HG02798 (cell line): ENCODE results near the gene ABI2.
"Not testable (repeated sequence)": the region's sequence is repeated elsewhere in the genome, so short reads cannot be mapped to it uniquely, and the experiment has no call there.

Source experiments
- ATAC-seq: cut with Tn5 transposase; IDR thresholded peaks from one replicate; pipeline ENCODE4 v1.9.1; 2021; ENCODE audit warnings: mild to moderate bottlenecking; ENCODE audit not compliant: unreplicated experiment, poor library complexity

ABI2 gene

DNA sequence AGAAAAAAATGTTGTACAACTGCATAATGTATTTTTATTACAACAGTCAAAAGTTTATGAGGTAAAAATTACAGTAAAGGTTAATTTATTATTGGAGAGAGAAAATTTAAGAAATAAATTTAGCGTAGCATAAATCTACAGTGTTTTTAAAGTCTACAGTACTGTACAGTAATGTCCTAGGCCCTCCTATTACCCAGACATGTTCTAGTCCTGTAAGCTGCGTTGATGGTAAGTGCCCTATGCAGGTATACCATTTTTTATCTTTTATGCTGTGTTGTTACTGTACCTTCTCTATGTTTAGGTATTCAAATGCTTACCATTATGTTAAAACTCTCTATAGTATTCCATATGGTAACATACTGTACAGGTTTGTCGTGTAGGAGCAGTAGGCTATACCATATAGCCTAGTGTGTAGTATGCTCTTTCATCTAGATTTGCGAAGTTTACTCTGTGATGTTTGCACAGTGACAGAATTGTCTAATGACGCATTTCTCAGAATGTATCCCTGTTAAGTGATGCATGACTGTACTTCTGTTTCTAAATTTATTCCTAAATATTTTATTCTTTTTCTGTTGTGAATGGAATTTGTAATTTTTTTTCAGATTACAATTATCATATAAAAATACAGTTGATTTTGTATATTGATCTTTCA, 24.5 kb downstream of the ABI2 start:
- no peak for ATAC-seq

DNA sequence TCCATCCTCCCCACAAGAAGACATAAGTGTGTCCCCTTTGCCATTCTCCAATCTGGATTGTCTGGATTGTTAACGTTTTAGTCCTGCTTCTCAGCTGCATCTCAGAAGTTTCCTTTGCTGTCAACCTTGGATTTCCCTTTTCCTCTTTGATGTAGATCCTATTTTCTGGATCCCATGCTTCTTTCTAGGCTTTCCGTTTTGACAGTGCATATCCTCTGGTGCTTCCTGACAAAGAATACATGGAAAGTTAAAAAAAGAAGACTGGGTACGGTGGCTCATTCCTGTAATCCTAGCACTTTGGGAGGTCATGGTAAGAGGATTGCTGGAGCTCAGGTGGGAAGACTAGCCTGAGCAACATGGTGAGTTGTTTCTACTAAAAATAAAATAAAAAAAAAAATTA, 26.8 kb downstream of the ABI2 start:
- no peak for ATAC-seq

DNA sequence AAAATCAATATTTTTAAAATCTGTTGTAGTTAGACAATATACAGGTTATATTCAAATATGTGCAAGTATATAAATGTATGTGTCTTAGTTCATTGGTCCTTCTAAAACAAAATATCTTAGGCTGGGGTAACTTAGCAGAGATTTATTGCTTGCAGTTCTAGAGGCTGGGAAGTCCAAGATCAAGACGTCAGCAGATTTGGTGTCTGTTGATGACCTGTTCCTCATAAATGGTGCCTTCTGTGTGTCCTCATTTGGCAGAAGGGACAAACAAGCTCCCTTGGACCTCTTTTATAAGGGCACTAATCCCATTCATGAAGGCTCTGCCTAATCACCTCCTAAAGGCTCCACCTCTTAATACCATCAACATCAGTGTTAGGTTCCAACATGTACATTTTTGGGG, 31.3 kb downstream of the ABI2 start:
- no peak for ATAC-seq

DNA sequence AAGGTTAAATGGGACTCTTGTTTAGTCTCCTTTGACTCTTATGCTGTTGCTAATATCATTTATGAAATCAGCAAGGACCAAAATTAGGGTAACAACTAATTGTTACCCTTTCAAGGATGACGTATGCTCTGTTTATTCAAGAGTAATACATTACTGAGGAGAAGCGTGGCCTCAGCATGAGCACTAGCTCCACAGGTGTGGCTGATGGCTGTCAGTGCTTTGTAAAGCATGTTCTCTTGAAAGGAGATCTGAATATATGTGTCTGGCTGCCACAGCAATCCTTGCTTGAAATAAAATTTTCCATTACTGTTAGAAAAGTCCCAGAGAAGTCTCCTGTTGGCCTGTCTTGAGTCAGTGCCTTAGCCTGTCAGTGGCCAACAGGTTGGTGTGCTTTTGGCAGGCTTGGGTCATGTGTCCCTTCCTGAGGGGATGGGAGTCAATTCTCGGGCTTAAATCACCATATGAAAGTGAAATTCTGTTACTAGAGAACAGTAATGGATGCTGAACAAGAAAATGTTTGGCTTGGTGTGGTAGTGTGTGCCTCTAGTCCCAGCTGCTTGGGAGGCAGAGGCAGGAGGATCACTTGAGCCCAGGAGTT, 32.7 kb downstream of the ABI2 start:
- ATAC-seq = no peak

DNA sequence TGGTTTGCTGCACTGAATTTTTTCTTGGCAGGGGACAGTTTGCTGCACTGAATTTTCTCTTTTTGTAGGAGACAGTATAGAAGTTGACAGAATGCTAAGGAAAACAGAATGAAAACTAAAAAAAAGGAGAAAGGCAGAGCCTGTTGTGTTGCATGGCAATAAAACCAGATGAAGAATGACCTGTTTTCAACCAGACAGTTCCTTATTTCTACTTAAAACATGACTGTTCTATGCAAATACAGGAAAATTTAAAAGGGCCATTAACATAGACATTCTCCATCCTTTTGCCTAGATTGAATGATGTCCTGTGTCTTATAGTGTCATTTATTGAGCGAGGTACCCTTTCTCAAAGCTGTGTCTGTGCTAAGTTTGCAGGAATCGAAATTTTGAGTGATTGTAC, 33.3 kb downstream of the ABI2 start:
- ATAC-seq = no peak

DNA sequence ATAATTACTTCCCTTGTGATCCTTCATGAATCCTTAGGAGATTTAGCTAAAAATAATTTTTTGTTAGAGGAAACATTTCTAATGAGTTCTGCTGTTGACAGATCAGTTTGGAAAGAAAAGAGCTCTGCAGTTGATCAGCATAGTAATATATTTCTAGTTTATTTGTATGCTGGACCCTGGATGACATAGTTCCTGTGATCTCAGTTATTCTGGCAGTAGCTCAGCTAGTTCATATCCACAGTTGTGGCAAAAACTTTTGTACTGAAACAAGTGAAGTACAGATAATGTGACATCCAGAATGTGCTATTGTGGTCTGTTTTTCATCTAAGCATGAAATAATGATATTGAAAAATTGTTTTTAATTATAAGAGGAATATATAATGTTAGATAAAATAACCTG, 33.7 kb downstream of the ABI2 start:
- ATAC-seq = no peak

DNA sequence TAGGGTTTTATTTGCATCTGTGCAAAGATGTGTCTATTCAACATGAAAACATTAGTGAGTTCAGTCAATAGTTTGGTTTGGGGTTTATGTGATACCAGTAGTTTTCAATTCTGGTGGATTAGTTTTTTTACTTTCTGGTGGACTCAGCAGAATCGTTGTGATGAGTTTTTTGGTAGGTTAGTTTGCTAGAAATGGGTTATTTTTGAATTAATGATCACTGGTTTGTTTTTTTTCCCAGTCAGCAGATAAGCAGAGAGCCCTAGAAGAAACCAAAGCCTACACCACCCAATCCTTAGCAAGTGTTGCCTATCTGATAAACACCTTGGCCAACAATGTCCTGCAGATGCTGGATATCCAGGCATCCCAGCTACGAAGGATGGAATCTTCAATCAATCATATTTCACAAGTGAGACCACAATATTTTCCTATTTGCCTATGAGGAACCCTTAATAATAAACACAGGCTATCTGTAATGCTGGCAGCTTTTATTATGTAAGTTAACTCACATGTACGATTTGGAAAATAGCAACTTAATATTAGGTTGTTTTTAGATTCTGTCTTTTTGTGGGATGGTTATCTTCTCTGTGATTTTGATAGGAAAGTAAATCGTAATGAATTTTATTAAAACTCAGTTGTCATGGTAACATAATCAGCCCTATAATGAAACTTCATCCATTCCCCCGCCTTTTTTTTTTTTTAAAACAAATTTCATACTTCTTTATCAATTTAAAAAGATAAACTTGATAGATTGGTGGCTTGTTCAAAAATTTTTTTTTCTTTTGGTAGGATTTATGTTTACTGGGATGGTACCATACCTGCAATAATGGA, 38.7 kb downstream of the ABI2 start:
- no peak for ATAC-seq

GRCh38 chr2:203372706-203373105, 44.5 kb downstream of the ABI2 start:
- ATAC-seq = not testable (repeated sequence)

DNA sequence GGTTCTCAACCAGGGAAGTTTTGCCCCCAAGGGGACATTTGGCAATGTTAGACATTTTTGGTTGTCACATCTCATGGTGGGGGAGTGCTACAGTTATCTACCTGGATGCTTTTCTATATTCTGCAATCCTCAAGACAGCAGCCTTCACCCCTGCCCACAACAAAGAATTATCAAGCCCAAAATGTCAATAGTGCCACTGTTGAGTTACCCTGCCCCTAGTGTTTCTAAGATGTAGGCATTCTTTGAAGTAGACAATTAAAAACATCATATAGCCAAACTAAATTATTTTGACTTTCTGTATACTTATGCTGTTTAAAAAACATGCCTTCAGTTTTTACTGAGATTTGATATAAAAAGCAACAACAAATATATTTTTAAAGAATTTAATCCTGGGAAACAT, 48.0 kb downstream of the ABI2 start:
- ATAC-seq = no peak

DNA sequence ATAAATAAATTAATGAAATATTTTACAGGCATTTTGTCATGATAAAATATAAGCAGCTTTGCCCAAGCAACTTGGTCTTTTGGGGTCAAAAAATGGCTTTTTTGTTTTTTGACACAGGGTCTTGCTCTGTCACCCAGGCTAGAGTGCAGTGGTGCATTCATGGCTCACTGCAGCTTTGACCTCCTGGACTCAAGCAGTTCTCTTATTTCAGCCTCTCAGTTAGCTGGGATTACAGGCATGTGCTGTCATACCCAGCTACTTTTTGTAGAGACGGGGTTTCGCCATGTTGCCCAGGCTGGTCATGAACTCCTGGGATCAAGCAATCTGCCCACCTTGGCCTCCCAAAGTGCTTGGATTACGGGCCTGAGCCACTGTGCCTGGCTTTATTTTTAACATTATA, 51.0 kb downstream of the ABI2 start:
- ATAC-seq = no peak

- ATAC-seq = no peak
Measured at GRCh38 chr2:203383038-203383437, 54.8 kb downstream of the ABI2 start.

- ATAC-seq = not testable (repeated sequence)
Measured at GRCh38 chr2:203388153-203388552, 60.0 kb downstream of the ABI2 start.

DNA sequence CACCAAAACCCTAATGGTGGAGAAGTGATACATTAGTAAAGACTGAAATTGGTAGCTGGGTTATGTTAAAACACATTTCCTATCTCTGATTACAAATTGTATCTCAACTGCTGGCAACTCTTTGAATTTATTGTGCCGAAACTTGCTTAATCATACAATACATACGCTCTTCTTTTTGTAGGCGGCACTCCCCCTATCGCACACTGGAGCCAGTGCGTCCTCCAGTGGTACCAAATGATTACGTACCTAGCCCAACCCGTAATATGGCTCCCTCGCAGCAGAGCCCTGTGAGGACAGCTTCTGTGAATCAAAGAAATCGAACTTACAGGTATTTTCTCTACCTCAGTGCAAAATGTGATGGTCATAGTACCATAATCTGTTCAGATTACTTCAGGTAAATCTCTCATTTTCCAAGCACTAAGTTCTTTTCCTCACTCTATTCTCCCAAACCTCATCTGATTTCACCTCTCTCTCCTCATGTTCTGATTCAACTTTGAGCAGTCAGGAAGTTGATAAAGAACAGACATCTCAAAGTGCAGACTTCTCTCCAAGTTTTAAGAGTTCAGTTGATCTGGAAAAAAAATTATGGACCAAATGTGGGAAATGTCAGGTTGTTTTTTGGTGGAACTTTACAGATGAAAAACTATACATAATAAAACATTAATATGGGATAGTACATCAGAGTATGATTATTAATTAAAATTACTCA, 66.5 kb downstream of the ABI2 start:
- no peak for ATAC-seq

- no peak for ATAC-seq
Measured at GRCh38 chr2:203395858-203396257, 67.7 kb downstream of the ABI2 start.

DNA sequence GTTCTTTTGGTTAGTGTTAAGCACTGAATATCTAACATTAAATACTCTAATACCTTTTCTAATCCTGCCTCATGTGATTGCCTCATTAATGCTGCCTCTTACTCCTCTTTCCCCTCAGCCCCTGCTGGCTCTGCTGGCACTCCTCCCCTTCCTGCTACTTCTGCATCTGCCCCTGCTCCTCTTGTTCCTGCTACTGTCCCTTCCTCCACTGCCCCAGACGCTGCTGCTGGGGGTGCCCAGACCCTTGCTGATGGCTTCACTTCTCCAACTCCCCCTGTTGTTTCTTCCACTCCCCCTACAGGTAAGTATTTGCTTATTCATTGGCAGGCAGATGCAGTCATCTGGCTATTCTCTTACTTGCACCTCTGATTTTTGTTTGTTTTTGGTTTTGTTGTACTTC, 68.5 kb downstream of the ABI2 start:
- no peak for ATAC-seq

- ATAC-seq = no peak
Measured at GRCh38 chr2:203399031-203399430, 70.8 kb downstream of the ABI2 start.

- ATAC-seq = no peak
Measured at GRCh38 chr2:203400805-203401585, 72.8 kb downstream of the ABI2 start.

GRCh38 chr2:203404996-203405395, 76.8 kb downstream of the ABI2 start:
- ATAC-seq = no peak

DNA sequence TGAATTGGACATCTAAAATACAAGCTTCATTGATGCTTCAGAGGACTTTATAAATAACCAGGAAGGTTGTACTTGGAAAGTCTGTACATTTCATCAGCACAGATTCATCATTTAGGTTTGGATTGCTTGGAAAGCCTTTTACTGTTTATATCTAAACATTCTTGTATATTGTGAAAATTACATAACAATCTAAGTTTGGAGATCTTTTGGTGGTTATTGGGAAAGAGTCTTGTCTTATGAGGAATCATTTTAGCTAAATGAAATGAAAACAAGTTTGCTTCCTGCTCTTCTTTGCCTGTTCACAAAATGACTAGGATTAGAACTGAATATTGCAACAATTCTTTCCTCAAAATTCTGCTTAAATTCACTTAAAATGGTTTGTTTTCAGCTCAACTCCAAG, 79.3 kb downstream of the ABI2 start:
- ATAC-seq = no peak
